LNCaP clone FGC (cell line): ENCODE results near the gene RNF166.

ENCODE experiments used
- DNase-seq: peaks from one replicate; pipeline ENCODE4 v3.0.0-alpha.2; 2011; ENCODE audit warnings: low read depth
- H3K4me3 ChIP-seq: 2 replicates; pipeline ENCODE4 v1.5.1; 2011; ENCODE audit warnings: mild to moderate bottlenecking, low read depth, low read length, control low read depth
- TF ChIP-seq, protein P1 (sequence below): IDR thresholded peaks from 2 replicates; pipeline ENCODE4 v1.5.1; 2012; ENCODE audit warnings: mild to moderate bottlenecking; ENCODE audit not compliant: control insufficient read depth, insufficient read depth; ENCODE audit errors: extremely low read depth

RNF166 gene

DNA sequence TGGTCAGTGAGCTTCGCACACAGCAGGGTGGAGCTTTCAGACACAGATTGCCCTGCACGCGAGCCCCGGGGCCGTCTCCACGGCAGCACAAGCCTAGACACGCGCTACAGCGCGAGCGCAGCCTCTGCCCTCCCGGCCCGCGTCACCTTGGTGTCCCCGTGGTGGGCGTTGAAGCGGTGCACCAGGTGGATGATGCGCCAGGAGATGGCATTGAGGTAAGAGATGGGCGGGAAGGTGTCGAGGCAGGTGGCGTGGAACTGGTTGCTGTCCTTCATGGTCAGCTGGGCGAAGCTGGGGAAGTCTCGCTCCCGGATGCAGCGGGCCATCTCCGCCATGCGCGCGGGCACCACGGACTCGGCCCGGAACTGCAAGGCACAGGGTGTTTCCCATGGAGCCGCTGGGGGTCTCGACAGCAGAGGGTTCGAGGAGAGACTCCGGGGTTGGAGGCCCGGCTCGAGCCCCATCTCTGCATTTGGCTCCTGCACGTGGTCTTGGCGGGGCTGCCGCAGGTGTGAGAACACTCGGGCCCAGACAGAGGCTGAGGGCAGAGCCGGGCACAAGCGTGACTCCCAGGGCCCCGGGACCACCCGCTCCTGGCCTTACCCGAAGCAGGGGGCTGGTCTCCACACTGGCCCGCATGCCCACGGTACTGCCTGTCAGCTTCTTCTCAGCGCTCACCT, 51.0 kb downstream of the RNF166 start:
- DNase-seq, result no peak

DNA sequence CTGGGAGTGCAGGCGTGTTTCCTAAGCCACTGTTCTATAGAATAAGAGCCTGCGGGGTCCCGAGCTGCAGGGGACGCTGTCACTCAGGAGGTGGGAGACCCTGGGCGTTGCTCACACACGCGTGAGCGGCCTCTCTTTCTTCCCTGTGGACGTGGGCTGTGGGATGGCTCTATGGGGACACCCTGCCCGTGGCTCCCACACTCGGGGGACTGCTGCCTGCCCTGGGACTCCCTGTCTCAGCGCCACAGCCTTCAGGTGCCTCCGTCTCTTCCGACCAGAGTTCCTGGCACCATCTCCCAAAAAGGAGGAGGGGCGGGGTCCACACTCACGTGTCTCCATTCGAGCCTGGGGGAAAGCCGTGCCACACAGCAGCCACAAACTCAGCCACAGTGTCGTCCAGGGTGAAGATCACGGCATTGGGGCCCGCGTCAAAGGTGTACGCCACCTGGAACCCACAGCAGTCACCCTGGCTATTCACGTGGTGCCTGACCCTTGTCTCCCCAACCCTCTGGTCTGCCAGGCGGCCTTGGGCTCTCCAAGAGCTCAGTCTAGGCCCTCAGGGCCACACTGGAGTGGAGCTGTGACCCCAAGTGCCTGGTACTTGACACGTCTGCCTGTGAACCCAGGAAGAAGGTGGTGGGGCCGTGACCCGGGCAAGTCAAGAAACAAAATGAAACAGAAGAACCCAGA, 51.7 kb downstream of the RNF166 start:
- DNase-seq, result no peak
- no peak overlapping the region for H3K4me3 ChIP-seq
- TF ChIP-seq, protein P1, sequence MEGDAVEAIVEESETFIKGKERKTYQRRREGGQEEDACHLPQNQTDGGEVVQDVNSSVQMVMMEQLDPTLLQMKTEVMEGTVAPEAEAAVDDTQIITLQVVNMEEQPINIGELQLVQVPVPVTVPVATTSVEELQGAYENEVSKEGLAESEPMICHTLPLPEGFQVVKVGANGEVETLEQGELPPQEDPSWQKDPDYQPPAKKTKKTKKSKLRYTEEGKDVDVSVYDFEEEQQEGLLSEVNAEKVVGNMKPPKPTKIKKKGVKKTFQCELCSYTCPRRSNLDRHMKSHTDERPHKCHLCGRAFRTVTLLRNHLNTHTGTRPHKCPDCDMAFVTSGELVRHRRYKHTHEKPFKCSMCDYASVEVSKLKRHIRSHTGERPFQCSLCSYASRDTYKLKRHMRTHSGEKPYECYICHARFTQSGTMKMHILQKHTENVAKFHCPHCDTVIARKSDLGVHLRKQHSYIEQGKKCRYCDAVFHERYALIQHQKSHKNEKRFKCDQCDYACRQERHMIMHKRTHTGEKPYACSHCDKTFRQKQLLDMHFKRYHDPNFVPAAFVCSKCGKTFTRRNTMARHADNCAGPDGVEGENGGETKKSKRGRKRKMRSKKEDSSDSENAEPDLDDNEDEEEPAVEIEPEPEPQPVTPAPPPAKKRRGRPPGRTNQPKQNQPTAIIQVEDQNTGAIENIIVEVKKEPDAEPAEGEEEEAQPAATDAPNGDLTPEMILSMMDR, result no peak

More for the DNA sequence above, 51.0 kb downstream of the RNF166 start:
- TF ChIP-seq, protein P1, result no peak
- H3K4me3 ChIP-seq, result no peak overlapping the region

DNA sequence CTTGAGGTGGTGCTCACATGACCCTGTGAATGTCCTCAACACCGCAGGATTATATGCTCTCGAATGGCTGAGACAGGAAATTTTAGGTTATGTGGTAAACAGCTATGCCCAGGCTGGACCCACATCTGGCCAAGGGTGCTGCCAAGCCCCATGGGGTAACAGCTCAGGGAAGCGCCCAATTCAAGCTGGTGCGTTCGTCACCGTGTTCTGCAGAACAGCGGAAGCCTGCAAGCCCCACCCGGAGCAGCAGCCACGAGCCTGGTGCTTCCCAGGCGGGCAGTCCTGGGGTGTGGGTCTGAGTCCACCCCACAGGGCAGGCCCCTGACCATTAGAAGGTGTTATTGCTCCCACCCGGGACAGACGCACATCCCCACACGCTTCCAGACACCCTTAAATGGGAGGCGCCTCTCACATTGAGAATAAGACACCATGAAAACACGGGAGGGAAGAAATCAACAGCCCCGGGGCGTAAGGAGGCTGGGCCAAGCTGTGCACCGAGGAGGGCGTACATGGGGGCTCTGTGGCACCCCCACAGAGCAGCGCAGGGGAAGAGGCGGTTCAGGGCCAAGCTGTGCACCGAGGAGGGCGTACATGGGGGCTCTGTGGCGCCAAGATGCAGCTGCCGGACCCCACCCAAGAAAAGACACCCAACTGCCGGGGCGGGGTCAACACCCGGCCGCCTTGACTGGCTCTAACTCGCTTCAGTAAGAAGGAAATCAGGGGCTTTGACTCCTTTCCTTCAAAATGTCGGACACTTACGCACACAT, 52.4 kb downstream of the RNF166 start:
- no peak for DNase-seq
- TF ChIP-seq, protein P1, result no peak

DNA sequence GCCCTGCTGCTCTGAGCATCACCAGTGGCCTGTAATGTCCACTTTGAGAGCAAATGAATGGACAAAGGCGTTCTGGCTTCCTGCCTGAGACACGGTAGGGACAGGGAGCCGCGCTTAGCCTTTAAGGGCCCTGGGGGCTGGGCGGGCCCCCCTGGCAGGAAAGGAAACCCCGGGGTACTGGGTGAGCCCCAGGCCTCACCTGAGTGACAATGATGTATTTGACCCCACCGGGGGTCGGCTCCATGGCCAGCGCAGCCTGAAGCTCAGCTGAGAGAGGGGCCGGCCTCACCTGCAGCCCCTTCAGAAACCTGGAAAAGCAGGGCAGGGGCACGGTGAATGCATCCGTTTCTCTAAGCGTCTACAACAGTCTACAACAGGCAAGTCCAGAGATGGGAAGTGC, 53.1 kb downstream of the RNF166 start:
- H3K4me3 ChIP-seq, result no peak overlapping the region
- TF ChIP-seq, protein P1, result no peak
- DNase-seq, result no peak

More for the DNA sequence above, 52.4 kb downstream of the RNF166 start:
- H3K4me3 ChIP-seq, result no peak overlapping the region

DNA sequence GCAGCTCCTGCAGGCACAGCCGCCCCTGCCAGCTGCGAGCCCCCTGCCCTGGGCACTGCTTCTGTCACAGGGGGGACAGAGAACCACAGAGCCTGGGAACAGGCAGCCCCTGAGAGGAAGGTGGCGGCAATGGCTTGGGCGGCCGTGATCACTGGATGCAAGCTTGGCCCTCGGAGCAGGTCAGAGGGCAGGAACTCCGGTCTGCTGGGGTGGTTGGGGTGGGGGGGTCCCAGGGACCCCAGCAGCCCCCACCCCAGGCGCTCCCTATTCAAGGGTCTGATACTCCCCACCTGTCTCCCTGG, 53.5 kb downstream of the RNF166 start:
- no peak overlapping the region for H3K4me3 ChIP-seq
- TF ChIP-seq, protein P1, result no peak
- no peak for DNase-seq

DNA sequence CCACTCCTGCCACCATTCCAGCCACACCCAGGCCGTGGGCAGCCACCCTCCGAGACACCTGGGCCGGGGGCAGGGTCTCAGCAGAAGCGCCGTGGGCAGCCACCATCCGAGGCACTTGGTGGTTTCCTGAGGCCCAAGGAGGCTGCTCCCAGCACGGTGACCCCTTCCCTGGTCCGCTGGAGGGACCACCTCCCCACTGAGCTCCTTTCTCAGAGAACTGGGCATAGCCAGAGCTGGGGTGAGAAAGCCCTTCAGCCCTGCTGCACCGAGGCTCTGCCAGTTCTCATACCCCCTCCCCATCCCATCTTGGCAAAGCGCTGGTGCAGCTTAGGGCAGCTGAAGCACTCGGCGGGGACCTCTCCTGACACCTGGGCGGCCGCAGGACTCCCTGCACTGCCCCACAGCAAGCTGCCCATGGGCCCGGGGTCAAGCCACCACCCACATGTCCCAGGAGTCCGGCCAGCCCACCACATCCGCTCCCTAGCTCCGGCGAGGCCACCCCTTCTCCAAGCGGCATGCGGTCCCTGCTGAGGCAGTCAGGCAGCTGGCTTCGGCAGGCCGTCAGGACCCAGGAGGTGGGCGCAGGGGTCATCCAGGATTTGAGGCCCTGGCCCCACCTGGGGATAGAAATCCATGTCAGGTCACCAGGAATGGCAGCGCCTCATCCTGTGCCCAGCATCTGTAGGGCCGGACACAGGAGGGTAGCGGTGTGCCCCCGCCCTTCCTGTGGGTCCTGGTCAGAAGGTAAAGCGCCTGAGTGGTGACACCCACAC, 54.0 kb downstream of the RNF166 start:
- TF ChIP-seq, protein P1, result no peak
- no peak for DNase-seq
- no peak overlapping the region for H3K4me3 ChIP-seq
